ENCODE measurements around the gene OTULIN. TPM values are rescaled to one million over a fixed set of nuclear protein-coding genes. Genes with fewer than 3 reads are reported as not detected.

The OTULIN gene
- total and polyA plus RNA-seq, 2 of the 13 experiments (the other 11 are each of a cell fraction or from before 2014, with no cell fraction given): 7.0 to 34.8 TPM

DNA sequence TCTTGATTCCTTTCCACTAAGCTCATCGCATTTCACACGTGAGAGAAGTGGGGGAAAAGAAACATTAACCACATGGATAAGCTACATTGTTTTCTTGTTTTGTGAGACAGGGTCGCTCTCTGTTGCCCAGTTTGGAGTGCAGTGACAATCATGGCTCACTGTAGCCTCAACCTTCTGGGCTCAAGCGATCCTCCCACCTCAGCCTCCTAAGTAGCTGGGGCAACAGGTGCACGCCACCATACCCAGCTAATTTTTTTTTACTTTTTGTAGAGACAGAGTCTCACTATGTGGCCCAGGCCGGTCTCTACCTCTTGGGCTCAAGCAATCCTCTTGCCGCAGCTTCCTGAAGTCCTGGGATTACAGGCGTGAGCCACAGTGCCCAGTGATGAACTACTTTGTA lies 2.8 kb downstream of the OTULIN start:
- Histone ChIP-seq H3K4me2 (ENCODE audit: low read depth, low read length) (peak overlapping the region; percentile 60), H3K9me3 (ENCODE audit: low read length) (no peaks in the 10 kb centered on the region), H3K9ac (ENCODE audit: insufficient read depth, low read depth, low read length) (no peak overlapping the region), H3K27ac (ENCODE audit: extremely low read length, insufficient read depth, low read length) (peak overlapping the region; percentile 54), H3K79me2 (ENCODE audit: insufficient read depth, low read length) (peaks cover 74% of the 10 kb centered on the region), H4K20me1 (ENCODE audit: insufficient read depth, low read length) (peaks cover 27% of the 10 kb centered on the region), H3K4me1 (ENCODE audit: insufficient read depth, low read length) (peaks cover 76% of the 10 kb centered on the region), H3K4me3 (replicated peaks in 1 of 3; ENCODE audit: insufficient read depth in 1 of 3, low read depth in 2 of 3, low read length in 3 of 3) (no peak overlapping the region), H2AFZ (ENCODE audit: low read length) (no peak overlapping the region), H3K27me3 (ENCODE audit: control insufficient read depth in 1 of 2, insufficient read depth in 2 of 2, low read length in 2 of 2) (no peaks in the 10 kb centered on the region), H3K36me3 (replicated peaks in 1 of 2; ENCODE audit: control insufficient read depth in 1 of 2, insufficient read depth in 2 of 2, low read length in 2 of 2) (no peaks in the 10 kb centered on the region; a peak in 1 of 5 replicates)
- in situ Hi-C loops (cut with HindIII; ENCODE audit: extremely low pct_ligation_motif_present, low pct_unique_long_range_greater_than_20kb): no loop called here
- ATAC-seq (no peak), FAIRE-seq (no peak), DNase-seq (ENCODE audit: low spot score) (no peak)
- BruUV-seq (replicated peaks): no TSS peak
- WGBS (ENCODE audit: low lambda C conversion rate): 88% methylated on average over 8 of the region's 8 CpGs
- POLR2A ChIA-PET: interaction anchor here (1.1 kb wide), 1 partner anchor 61 kb away, joined by 4 read pairs; no protein-coding TSS in a partner anchor
- CTCF ChIA-PET (ENCODE audit: low intra/inter-chr PET ratio, low total read pairs): no interaction called here
- intact Hi-C loops (cut with micrococcal nuclease; ENCODE audit: unreplicated experiment): loop anchor here (10.0 kb wide), 1 partner anchor 522 kb away; the partner anchor contains the start of gene TRIO
- TF ChIP-seq, protein P1, sequence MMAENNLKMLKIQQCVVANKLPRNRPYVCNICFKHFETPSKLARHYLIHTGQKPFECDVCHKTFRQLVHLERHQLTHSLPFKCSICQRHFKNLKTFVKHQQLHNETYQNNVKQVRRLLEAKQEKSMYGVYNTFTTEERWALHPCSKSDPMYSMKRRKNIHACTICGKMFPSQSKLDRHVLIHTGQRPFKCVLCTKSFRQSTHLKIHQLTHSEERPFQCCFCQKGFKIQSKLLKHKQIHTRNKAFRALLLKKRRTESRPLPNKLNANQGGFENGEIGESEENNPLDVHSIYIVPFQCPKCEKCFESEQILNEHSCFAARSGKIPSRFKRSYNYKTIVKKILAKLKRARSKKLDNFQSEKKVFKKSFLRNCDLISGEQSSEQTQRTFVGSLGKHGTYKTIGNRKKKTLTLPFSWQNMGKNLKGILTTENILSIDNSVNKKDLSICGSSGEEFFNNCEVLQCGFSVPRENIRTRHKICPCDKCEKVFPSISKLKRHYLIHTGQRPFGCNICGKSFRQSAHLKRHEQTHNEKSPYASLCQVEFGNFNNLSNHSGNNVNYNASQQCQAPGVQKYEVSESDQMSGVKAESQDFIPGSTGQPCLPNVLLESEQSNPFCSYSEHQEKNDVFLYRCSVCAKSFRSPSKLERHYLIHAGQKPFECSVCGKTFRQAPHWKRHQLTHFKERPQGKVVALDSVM (CRISPR knock-in tag; IDR thresholded peaks at IDR 0.05): peak; percentile 81
- TF ChIP-seq ZNF766 (CRISPR knock-in tag; IDR thresholded peaks at IDR 0.05; ENCODE audit: borderline replicate concordance): no peak

DNA sequence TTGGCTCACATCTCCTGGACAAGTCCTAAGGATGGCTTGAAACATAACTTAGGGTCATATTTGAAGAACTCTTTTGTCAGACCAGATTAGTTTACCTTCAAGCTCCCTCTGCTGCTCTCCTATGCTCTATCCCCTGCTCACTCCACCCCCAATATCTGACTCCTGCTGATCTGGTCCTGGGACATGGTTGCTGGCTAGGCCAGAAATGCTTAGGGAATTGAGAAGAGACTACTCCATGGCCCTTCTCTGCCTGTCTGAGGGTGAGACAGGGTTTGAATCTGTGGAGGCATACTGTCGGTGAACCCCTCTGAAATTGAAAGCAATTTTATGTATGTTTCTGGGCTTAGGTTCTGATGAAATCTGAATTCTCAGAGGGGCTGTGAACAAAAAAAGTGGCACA lies 3.3 kb downstream of the OTULIN start:
- Histone ChIP-seq H3K79me2 (ENCODE audit: insufficient read depth, low read length) (peaks cover 78% of the 10 kb centered on the region), H3K9me3 (ENCODE audit: low read length) (no peaks in the 10 kb centered on the region), H3K27me3 (ENCODE audit: control insufficient read depth in 1 of 2, insufficient read depth in 2 of 2, low read length in 2 of 2) (no peaks in the 10 kb centered on the region), H3K36me3 (replicated peaks in 1 of 2; ENCODE audit: control insufficient read depth in 1 of 2, insufficient read depth in 2 of 2, low read length in 2 of 2) (peaks cover 2 to 4% of the 10 kb centered on the region in 2 experiments; a peak in 2 of 5 replicates), H2AFZ (ENCODE audit: low read length) (no peak overlapping the region), H3K4me1 (ENCODE audit: insufficient read depth, low read length) (peaks cover 81% of the 10 kb centered on the region), H3K9ac (ENCODE audit: insufficient read depth, low read depth, low read length) (peak overlapping the region; percentile 11; the same call in 1 of the 2 replicates), H3K4me3 (replicated peaks in 1 of 3; ENCODE audit: insufficient read depth in 1 of 3, low read depth in 2 of 3, low read length in 3 of 3) (no peak overlapping the region), H3K4me2 (ENCODE audit: low read depth, low read length) (peak overlapping the region; percentile 60), H4K20me1 (ENCODE audit: insufficient read depth, low read length) (peaks cover 27% of the 10 kb centered on the region), H3K27ac (ENCODE audit: extremely low read length, insufficient read depth, low read length) (peak overlapping the region; percentile 54)
- WGBS (ENCODE audit: low lambda C conversion rate): no CpG with 5 or more reads among the region's 1 CpG
- TF ChIP-seq ASH2L (IDR thresholded peaks at IDR 0.05; ENCODE audit: insufficient read length, low read depth, low read length): peak; percentile 27
- TF ChIP-seq, protein P2, sequence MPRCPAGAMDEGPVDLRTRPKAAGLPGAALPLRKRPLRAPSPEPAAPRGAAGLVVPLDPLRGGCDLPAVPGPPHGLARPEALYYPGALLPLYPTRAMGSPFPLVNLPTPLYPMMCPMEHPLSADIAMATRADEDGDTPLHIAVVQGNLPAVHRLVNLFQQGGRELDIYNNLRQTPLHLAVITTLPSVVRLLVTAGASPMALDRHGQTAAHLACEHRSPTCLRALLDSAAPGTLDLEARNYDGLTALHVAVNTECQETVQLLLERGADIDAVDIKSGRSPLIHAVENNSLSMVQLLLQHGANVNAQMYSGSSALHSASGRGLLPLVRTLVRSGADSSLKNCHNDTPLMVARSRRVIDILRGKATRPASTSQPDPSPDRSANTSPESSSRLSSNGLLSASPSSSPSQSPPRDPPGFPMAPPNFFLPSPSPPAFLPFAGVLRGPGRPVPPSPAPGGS (CRISPR knock-in tag; IDR thresholded peaks at IDR 0.05): no peak
- intact Hi-C loops (cut with micrococcal nuclease; ENCODE audit: unreplicated experiment): loop anchor here (10.0 kb wide), 1 partner anchor 523 kb away; the partner anchor contains the start of gene TRIO
- DNase-seq (ENCODE audit: low spot score) (no peak), FAIRE-seq (no peak), ATAC-seq (peak; percentile 1; the same call in 2 of the 3 replicates)
- in situ Hi-C loops (cut with HindIII; ENCODE audit: extremely low pct_ligation_motif_present, low pct_unique_long_range_greater_than_20kb): no loop called here
- CTCF ChIA-PET (ENCODE audit: low intra/inter-chr PET ratio, low total read pairs): no interaction called here
- POLR2A ChIA-PET: interaction anchor here (1.1 kb wide), 1 partner anchor 61 kb away, joined by 4 read pairs; no protein-coding TSS in a partner anchor
- no TSS peak for BruUV-seq (replicated peaks)

Measured in HepG2 (cell line).